Esophagus squamous epithelium (tissue), 4 donors: Measurements from ENCODE around the gene DNAH3.

Experiments used
- POLR2A ChIP-seq, 4 donors: fragments of 450-650 bp; IDR thresholded peaks; one replicate each; pipeline ENCODE4 v1.6.1; 2017; ENCODE audit warnings: antibody characterized with exemption in 4 of 4, mild to moderate bottlenecking in 4 of 4, moderate library complexity in 3 of 4
- TF ChIP-seq, protein P1 (sequence below), 6 experiments: fragments of 450-650 bp in 4 of 6; fragments of 200-600 bp in 2 of 6; sonication (generic) in 2 of 6; IDR thresholded peaks; one replicate each; pipeline ENCODE4 v1.5.1; 2016 to 2019; ENCODE audit warnings: antibody characterized with exemption in 6 of 6, mild to moderate bottlenecking in 4 of 6, moderate library complexity in 4 of 6

DNA sequence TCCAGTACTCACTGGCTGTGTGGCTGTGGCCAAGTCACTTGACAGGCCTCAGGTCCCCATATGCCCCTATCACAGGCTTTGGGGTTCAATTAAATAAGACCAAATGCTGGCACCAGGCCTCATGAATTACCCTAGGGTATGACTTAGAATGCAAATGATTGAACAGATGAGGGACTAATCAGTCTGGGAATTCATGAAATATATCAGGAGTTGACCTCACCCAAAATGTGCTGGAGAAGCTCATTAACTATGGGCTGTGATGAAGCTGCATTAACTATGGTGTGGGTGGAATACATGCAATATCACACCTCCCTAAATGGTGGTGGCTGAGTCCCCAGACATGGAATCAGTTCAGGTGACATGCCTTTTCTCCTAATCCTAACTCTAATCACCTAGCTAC, 72.1 kb downstream of the DNAH3 start:
- TF ChIP-seq, protein P1, sequence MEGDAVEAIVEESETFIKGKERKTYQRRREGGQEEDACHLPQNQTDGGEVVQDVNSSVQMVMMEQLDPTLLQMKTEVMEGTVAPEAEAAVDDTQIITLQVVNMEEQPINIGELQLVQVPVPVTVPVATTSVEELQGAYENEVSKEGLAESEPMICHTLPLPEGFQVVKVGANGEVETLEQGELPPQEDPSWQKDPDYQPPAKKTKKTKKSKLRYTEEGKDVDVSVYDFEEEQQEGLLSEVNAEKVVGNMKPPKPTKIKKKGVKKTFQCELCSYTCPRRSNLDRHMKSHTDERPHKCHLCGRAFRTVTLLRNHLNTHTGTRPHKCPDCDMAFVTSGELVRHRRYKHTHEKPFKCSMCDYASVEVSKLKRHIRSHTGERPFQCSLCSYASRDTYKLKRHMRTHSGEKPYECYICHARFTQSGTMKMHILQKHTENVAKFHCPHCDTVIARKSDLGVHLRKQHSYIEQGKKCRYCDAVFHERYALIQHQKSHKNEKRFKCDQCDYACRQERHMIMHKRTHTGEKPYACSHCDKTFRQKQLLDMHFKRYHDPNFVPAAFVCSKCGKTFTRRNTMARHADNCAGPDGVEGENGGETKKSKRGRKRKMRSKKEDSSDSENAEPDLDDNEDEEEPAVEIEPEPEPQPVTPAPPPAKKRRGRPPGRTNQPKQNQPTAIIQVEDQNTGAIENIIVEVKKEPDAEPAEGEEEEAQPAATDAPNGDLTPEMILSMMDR (IDR thresholded peaks at IDR 0.05) = no peak
- no peak for TF ChIP-seq POLR2A (IDR thresholded peaks at IDR 0.05)
